Body of pancreas (tissue), 4 donors: ENCODE data around the gene SENP6.

ENCODE experiments used
- POLR2A ChIP-seq, 3 donors: fragments of 450-650 bp; IDR thresholded peaks; one replicate each; pipeline ENCODE4 v1.6.1; 2016; ENCODE audit warnings: antibody characterized with exemption in 3 of 3, mild to moderate bottlenecking in 2 of 3
- TF ChIP-seq, protein P1 (sequence below), 7 experiments: fragments of 450-650 bp in 4 of 7; fragments of 200-600 bp in 3 of 7; sonication (generic) in 3 of 7; IDR thresholded peaks; one replicate each; pipeline ENCODE4 v1.5.1; 2016 to 2019; ENCODE audit warnings: antibody characterized with exemption in 7 of 7

- TF ChIP-seq, protein P1, sequence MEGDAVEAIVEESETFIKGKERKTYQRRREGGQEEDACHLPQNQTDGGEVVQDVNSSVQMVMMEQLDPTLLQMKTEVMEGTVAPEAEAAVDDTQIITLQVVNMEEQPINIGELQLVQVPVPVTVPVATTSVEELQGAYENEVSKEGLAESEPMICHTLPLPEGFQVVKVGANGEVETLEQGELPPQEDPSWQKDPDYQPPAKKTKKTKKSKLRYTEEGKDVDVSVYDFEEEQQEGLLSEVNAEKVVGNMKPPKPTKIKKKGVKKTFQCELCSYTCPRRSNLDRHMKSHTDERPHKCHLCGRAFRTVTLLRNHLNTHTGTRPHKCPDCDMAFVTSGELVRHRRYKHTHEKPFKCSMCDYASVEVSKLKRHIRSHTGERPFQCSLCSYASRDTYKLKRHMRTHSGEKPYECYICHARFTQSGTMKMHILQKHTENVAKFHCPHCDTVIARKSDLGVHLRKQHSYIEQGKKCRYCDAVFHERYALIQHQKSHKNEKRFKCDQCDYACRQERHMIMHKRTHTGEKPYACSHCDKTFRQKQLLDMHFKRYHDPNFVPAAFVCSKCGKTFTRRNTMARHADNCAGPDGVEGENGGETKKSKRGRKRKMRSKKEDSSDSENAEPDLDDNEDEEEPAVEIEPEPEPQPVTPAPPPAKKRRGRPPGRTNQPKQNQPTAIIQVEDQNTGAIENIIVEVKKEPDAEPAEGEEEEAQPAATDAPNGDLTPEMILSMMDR (IDR thresholded peaks at IDR 0.05), result no peak
- no peak for TF ChIP-seq POLR2A (IDR thresholded peaks at IDR 0.05)
Measured at GRCh38 chr6:75619230-75619899, 17.7 kb downstream of the SENP6 start.
